DOHH2 (cell line): ENCODE measurements around the gene HHATL.

Source experiments
- CTCF ChIP-seq: fragments of 200-600 bp; sonication (generic); IDR thresholded peaks from one replicate; pipeline ENCODE4 v1.5.1; 2014; ENCODE audit warnings: antibody characterized with exemption, mild to moderate bottlenecking, low read depth, low read length; ENCODE audit not compliant: poor library complexity, severe bottlenecking
- EZH2phosphoT487 ChIP-seq: fragments of 200-600 bp; sonication (generic); IDR thresholded peaks from 2 replicates; pipeline ENCODE4 v1.6.1; 2017; ENCODE audit warnings: borderline replicate concordance, mild to moderate bottlenecking, antibody characterized with exemption, low read length, moderate library complexity, mixed read lengths

DNA sequence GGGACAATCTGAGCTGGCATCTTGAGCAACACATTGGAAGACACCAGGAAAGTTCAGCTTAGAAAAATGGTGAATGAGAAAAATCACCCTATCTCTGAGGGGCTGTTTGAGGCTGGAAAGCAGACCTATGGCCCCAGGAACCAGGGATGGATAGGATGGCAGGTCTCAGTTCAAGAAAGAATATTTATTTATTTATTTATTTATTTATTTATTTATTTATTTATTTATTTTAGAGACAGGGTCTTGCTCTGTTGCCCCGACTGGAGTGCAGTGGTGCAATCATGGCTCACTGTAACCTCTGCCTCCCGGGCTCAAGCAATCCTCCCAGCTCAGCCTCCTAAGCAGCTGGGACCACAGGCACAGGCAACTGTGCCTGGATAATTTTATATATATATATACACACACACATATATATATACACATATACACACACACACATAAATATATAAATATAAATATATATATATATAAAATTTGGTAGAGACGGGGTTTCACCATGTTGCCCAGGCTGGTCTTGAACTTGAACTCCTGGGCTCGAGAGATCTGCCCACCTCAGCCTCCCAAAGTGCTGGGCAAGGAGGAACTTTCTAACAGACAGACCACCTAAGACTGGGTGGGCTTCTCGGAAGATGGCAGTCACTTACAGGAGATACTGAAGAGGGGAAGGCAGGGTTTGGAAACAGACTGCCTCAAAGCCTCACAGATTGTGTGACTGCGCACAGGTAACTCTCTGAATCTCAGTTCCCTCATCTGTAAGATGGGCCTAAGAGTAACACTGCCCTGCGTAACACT is 40.8 kb upstream of the HHATL start:
- TF ChIP-seq CTCF: no peak
- no peak for TF ChIP-seq EZH2phosphoT487
